Kidney epithelial cell (primary cell): ENCODE results near the gene ING4. TPM values are rescaled to one million over a fixed set of nuclear protein-coding genes. Genes with fewer than 3 reads are reported as not detected.

Source experiments
- DNase-seq: peaks from one replicate; pipeline ENCODE4 v3.0.0-alpha.2; 2010; ENCODE audit warnings: low read depth
- H3K27me3 ChIP-seq: 2 replicates; pipeline ENCODE4 v1.6.0; 2011; ENCODE audit warnings: low read length; ENCODE audit not compliant: control insufficient read depth, insufficient read depth
- H3K36me3 ChIP-seq: 2 replicates; pipeline ENCODE4 v1.5.1; 2011; ENCODE audit warnings: low read length; ENCODE audit not compliant: control insufficient read depth, insufficient read depth
- H3K4me3 ChIP-seq: 2 replicates; pipeline ENCODE4 v1.5.1; 2011; ENCODE audit warnings: low read depth, mild to moderate bottlenecking, control low read depth, low read length
- total RNA-seq: library from RNA; depleted of rRNA; stranded (reverse); fragments of >200 nt; gene quantifications from 2 replicates; pipeline ENCODE4 v1.2.3, GENCODE V29; 2015
- TF ChIP-seq, protein P1 (sequence below): IDR thresholded peaks from 2 replicates; pipeline ENCODE4 v1.5.1; 2011; ENCODE audit warnings: mild to moderate bottlenecking, moderate library complexity, low read length, control low read depth, inconsistent platforms; ENCODE audit not compliant: insufficient read depth, poor library complexity, severe bottlenecking

ING4 gene
- total RNA-seq, 1 donor from 2014 or later, result 34.1 TPM

DNA sequence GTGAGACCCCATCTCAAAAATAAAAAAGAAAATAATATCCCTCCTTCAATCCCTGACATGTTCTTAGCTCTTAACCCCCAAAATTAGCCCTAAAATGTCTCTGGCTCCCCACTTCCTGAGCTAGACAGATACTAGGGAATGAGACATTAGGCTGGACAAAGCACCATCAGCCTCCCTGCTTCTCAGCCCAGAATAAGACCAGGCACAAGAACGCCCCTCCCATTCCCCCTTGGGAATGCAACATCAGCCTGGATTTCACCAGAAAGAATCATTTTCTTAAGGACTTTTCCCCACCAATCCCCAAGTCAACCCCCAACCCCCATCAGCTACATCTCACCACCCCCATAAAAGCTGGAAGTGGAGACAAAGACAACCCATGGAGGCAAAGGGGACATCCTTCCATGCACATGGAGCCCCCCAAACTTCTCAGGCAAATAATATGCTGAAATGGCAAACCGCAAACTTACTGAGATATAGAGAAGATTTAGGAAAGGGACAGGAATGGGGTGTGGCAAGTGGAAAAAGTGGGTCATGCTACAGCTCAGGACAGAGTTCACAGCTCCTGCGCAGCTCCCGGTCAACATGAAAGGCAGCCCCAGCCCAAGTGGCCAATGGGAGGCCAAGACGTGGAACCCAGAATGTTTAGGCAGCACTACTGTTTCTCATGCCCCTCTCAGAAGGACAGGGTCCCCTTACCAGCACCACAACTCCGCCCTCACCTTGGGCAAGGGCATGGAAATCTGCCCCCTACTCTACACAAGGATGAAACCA is 58.5 kb downstream of the ING4 start:
- TF ChIP-seq, protein P1, sequence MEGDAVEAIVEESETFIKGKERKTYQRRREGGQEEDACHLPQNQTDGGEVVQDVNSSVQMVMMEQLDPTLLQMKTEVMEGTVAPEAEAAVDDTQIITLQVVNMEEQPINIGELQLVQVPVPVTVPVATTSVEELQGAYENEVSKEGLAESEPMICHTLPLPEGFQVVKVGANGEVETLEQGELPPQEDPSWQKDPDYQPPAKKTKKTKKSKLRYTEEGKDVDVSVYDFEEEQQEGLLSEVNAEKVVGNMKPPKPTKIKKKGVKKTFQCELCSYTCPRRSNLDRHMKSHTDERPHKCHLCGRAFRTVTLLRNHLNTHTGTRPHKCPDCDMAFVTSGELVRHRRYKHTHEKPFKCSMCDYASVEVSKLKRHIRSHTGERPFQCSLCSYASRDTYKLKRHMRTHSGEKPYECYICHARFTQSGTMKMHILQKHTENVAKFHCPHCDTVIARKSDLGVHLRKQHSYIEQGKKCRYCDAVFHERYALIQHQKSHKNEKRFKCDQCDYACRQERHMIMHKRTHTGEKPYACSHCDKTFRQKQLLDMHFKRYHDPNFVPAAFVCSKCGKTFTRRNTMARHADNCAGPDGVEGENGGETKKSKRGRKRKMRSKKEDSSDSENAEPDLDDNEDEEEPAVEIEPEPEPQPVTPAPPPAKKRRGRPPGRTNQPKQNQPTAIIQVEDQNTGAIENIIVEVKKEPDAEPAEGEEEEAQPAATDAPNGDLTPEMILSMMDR, result no peak
- H3K4me3 ChIP-seq, result peak overlapping the region; percentile 89
- DNase-seq, result no peak
- H3K36me3 ChIP-seq, result peaks cover 11% of the 10 kb centered on the region
- no peaks in the 10 kb centered on the region for H3K27me3 ChIP-seq

DNA sequence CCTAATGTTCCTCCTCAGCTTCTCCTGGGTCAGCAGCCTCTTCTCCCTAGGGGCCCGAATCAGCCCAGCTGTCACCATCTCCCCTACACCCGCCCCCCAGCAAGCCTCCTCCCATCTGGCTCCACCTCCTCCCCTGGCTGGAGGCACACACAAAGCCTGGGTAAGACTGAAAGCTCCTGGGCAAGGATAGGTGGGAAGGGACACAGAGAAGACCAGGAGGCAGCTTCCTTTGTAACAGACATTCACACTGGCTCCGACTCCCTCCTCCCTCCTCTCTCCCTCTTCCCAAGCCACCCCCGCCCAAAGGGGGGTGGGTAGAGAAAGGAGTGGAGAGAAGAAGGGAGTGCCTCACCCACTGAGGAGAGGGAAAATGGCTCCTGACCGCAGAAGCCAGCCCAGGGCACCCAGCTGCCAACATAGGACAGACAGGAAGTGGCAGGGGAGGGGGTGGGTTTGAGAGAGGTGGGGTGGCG is 59.8 kb downstream of the ING4 start:
- TF ChIP-seq, protein P1, result no peak
- Histone ChIP-seq H3K4me3 (peak overlapping the region; percentile 19), H3K27me3 (no peaks in the 10 kb centered on the region), H3K36me3 (peaks cover 12% of the 10 kb centered on the region)
- DNase-seq, result no peak

DNA sequence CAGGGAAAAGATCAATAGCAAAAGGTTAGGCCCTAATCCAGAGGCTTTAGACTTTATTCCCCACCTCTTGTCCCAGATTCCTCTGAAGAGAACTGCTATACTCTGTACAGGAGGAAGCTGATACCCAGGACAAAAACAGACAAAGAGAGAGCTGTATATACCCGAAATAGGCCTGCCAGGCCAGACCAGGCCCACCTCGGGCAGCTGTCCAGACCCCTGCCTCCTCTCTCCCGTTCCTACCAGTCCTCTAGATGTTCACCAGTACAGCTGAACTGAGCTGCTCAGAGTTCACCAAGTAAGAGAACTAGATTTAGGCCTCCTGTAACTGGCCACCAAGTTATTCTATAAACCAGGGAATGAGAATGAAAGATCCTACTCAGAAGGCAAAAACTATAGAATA is 60.4 kb downstream of the ING4 start:
- H3K4me3 ChIP-seq, result no peak overlapping the region
- no peaks in the 10 kb centered on the region for H3K27me3 ChIP-seq
- H3K36me3 ChIP-seq, result peaks cover 12% of the 10 kb centered on the region
- TF ChIP-seq, protein P1, result no peak
- no peak for DNase-seq

Other genes with a start within 250 kb of the ING4 start
- gene CD27, start 218.2 kb downstream of the ING4 start, total RNA-seq, result not detected in 2 replicates
- 14.4 and 18.9 TPM in 2 replicates for gene TAPBPL, start 211.1 kb downstream of the ING4 start, total RNA-seq
- gene VAMP1, start 192.4 kb downstream of the ING4 start, total RNA-seq, result 1.6 and 4.8 TPM in 2 replicates
- gene MRPL51, start 169.9 kb downstream of the ING4 start, total RNA-seq, result 63.7 and 78.3 TPM in 2 replicates
- gene NCAPD2, start 169.0 kb downstream of the ING4 start, total RNA-seq, result 62.3 and 98.0 TPM in 2 replicates
- gene GAPDH, start 128.6 kb downstream of the ING4 start, total RNA-seq, result 3,951 and 4,700 TPM in 2 replicates
- 9.9 and 12.4 TPM in 2 replicates for gene IFFO1, start 107.1 kb downstream of the ING4 start, total RNA-seq
- gene NOP2, start 94.8 kb downstream of the ING4 start, total RNA-seq, result 52.4 and 62.2 TPM in 2 replicates
- 276 and 287 TPM in 2 replicates for gene CHD4, start 55.7 kb downstream of the ING4 start, total RNA-seq
- 3.8 and 5.2 TPM in 2 replicates for gene LPAR5, start 27.2 kb downstream of the ING4 start, total RNA-seq
- 0.75 and 0.89 TPM in 2 replicates for gene ACRBP, start 15.7 kb downstream of the ING4 start, total RNA-seq
- 34.0 and 36.6 TPM in 2 replicates for gene ZNF384, start 26.3 kb upstream of the ING4 start, total RNA-seq
- 0.07 and 0.13 TPM in 2 replicates for gene PIANP, start 37.7 kb upstream of the ING4 start, total RNA-seq
- gene COPS7A, start 60.9 kb upstream of the ING4 start, total RNA-seq, result 65.2 and 69.1 TPM in 2 replicates
- 190 and 216 TPM in 2 replicates for gene MLF2, start 90.0 kb upstream of the ING4 start, total RNA-seq
- 169 and 193 TPM in 2 replicates for gene PTMS, start 103.2 kb upstream of the ING4 start, total RNA-seq
- not detected in 2 replicates for gene LAG3, start 109.4 kb upstream of the ING4 start, total RNA-seq
- gene CD4, start 126.4 kb upstream of the ING4 start, total RNA-seq, result 0.08 TPM in 1 of 2 replicates, not detected in the other
- 0.21 and 0.75 TPM in 2 replicates for gene GPR162, start 158.7 kb upstream of the ING4 start, total RNA-seq
- 21.8 and 27.7 TPM in 2 replicates for gene P3H3, start 165.3 kb upstream of the ING4 start, total RNA-seq
- 0.34 and 0.38 TPM in 2 replicates for gene GNB3, start 177.8 kb upstream of the ING4 start, total RNA-seq
- gene CDCA3, start 188.2 kb upstream of the ING4 start, total RNA-seq, result 5.8 and 8.3 TPM in 2 replicates
- gene USP5, start 189.0 kb upstream of the ING4 start, total RNA-seq, result 70.1 and 77.2 TPM in 2 replicates
- 499 and 519 TPM in 2 replicates for gene TPI1, start 204.4 kb upstream of the ING4 start, total RNA-seq
- gene SPSB2, start 210.2 kb upstream of the ING4 start, total RNA-seq, result 10.1 and 11.9 TPM in 2 replicates
- gene LRRC23, start 241.7 kb upstream of the ING4 start, total RNA-seq, result 11.6 and 12.8 TPM in 2 replicates